HG03060 (cell line): ENCODE data around the gene LGI1.

Experiments
- ATAC-seq: cut with Tn5 transposase; IDR thresholded peaks from one replicate; pipeline ENCODE4 v1.9.1; 2021; ENCODE audit warnings: low read depth, moderate number of reproducible peaks; ENCODE audit not compliant: unreplicated experiment

Gene LGI1

GRCh38 chr10:93844979-93845626 is 87.4 kb downstream of the LGI1 start:
- no peak for ATAC-seq
